ENCODE results near the gene TTC39B.

Gene TTC39B

GRCh38 chr9:15221746-15222145 lies 85.3 kb downstream of the TTC39B start:
- DNase-seq: no peak

- DNase-seq: no peak
These were observed 86.2 kb downstream of the TTC39B start for GRCh38 chr9:15220658-15221318.

- no peak for DNase-seq
These were observed 87.5 kb downstream of the TTC39B start for GRCh38 chr9:15219546-15219945.

GRCh38 chr9:15218994-15219393 lies 88.0 kb downstream of the TTC39B start:
- no peak for DNase-seq

GRCh38 chr9:15213249-15213648 lies 93.8 kb downstream of the TTC39B start:
- no peak for DNase-seq

- no peak for DNase-seq
These were observed 95.1 kb downstream of the TTC39B start for GRCh38 chr9:15211815-15212495.

- DNase-seq: peak; percentile 84
These were observed 95.7 kb downstream of the TTC39B start for GRCh38 chr9:15211160-15211814.

GRCh38 chr9:15206903-15207696 lies 99.9 kb downstream of the TTC39B start:
- peak; percentile 7 for DNase-seq

- no peak for DNase-seq
These were observed 101.2 kb downstream of the TTC39B start for GRCh38 chr9:15205632-15206420.

GRCh38 chr9:15203581-15203980 lies 103.4 kb downstream of the TTC39B start:
- no peak for DNase-seq

- DNase-seq: no peak
These were observed 106.9 kb downstream of the TTC39B start for GRCh38 chr9:15200111-15200510.

- no peak for DNase-seq
These were observed 114.2 kb downstream of the TTC39B start for GRCh38 chr9:15192856-15193255.

- DNase-seq: no peak
These were observed 115.6 kb downstream of the TTC39B start for GRCh38 chr9:15191378-15191777.

GRCh38 chr9:15189481-15189880 lies 117.5 kb downstream of the TTC39B start:
- no peak for DNase-seq

GRCh38 chr9:15187589-15187988 lies 119.4 kb downstream of the TTC39B start:
- no peak for DNase-seq

GRCh38 chr9:15182730-15183129 lies 124.3 kb downstream of the TTC39B start:
- DNase-seq: no peak

- DNase-seq: no peak
These were observed 124.9 kb downstream of the TTC39B start for GRCh38 chr9:15182101-15182551.

- DNase-seq: no peak
These were observed 126.9 kb downstream of the TTC39B start for GRCh38 chr9:15180124-15180523.

- no peak for DNase-seq
These were observed 128.4 kb downstream of the TTC39B start for GRCh38 chr9:15178631-15179030.

- no peak for DNase-seq
These were observed 130.2 kb downstream of the TTC39B start for GRCh38 chr9:15176836-15177235.

- no peak for DNase-seq
These were observed 143.1 kb downstream of the TTC39B start for GRCh38 chr9:15163931-15164330.

GRCh38 chr9:15161753-15162152 lies 145.3 kb downstream of the TTC39B start:
- no peak for DNase-seq
